T-helper 9 cell (primary cell): Measurements from ENCODE around the gene FILIP1L.

Experiments used
- DNase-seq: peaks from one replicate; pipeline ENCODE4 v3.0.0-alpha.2; 2020

FILIP1L gene

GRCh38 chr3:99918715-99919114, 195.6 kb downstream of the FILIP1L start:
- no peak for DNase-seq

- DNase-seq, result no peak
Observed at GRCh38 chr3:99915906-99916432, 198.3 kb downstream of the FILIP1L start.

- DNase-seq, result no peak
Observed at GRCh38 chr3:99911433-99911832, 202.9 kb downstream of the FILIP1L start.

- DNase-seq, result no peak
Observed at GRCh38 chr3:99910752-99911290, 203.5 kb downstream of the FILIP1L start.

- DNase-seq, result no peak
Observed at GRCh38 chr3:99909714-99910495, 204.4 kb downstream of the FILIP1L start.

- DNase-seq, result no peak
Observed at GRCh38 chr3:99907959-99908544, 206.2 kb downstream of the FILIP1L start.

GRCh38 chr3:99903869-99904268, 210.4 kb downstream of the FILIP1L start:
- no peak for DNase-seq

GRCh38 chr3:99902091-99902490, 212.2 kb downstream of the FILIP1L start:
- DNase-seq, result no peak

GRCh38 chr3:99901200-99901926, 212.9 kb downstream of the FILIP1L start:
- no peak for DNase-seq

GRCh38 chr3:99900248-99900647, 214.1 kb downstream of the FILIP1L start:
- no peak for DNase-seq

- no peak for DNase-seq
Observed at GRCh38 chr3:99899603-99900002, 214.7 kb downstream of the FILIP1L start.

- no peak for DNase-seq
Observed at GRCh38 chr3:99896482-99896881, 217.8 kb downstream of the FILIP1L start.

- no peak for DNase-seq
Observed at GRCh38 chr3:99895703-99896441, 218.4 kb downstream of the FILIP1L start.

GRCh38 chr3:99895131-99895696, 219.1 kb downstream of the FILIP1L start:
- no peak for DNase-seq

GRCh38 chr3:99892332-99892731, 222.0 kb downstream of the FILIP1L start:
- no peak for DNase-seq

- no peak for DNase-seq
Observed at GRCh38 chr3:99891610-99892285, 222.6 kb downstream of the FILIP1L start.

- no peak for DNase-seq
Observed at GRCh38 chr3:99885851-99886250, 228.4 kb downstream of the FILIP1L start.

- no peak for DNase-seq
Observed at GRCh38 chr3:99885085-99885484, 229.2 kb downstream of the FILIP1L start.

GRCh38 chr3:99884484-99884883, 229.8 kb downstream of the FILIP1L start:
- DNase-seq, result no peak

- DNase-seq, result no peak
Observed at GRCh38 chr3:99883693-99884092, 230.6 kb downstream of the FILIP1L start.

- DNase-seq, result no peak
Observed at GRCh38 chr3:99883138-99883461, 231.2 kb downstream of the FILIP1L start.
